Germinal center (tissue), 1 donor: ENCODE measurements around the gene GMEB1.
A peak's percentile ranks its signal among the peaks of the same experiment; 100 is the strongest.
"Not testable (repeated sequence)": the region's sequence is repeated elsewhere in the genome, so short reads cannot be mapped to it uniquely, and the experiment has no call there.

Experiments used
- DNase-seq: peaks from one replicate; pipeline ENCODE4 v3.0.0; 2012; ENCODE audit warnings: mixed read lengths, low spot score

GMEB1 gene, protein sequence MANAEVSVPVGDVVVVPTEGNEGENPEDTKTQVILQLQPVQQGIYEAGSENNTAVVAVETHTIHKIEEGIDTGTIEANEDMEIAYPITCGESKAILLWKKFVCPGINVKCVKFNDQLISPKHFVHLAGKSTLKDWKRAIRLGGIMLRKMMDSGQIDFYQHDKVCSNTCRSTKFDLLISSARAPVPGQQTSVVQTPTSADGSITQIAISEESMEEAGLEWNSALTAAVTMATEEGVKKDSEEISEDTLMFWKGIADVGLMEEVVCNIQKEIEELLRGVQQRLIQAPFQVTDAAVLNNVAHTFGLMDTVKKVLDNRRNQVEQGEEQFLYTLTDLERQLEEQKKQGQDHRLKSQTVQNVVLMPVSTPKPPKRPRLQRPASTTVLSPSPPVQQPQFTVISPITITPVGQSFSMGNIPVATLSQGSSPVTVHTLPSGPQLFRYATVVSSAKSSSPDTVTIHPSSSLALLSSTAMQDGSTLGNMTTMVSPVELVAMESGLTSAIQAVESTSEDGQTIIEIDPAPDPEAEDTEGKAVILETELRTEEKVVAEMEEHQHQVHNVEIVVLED

DNA sequence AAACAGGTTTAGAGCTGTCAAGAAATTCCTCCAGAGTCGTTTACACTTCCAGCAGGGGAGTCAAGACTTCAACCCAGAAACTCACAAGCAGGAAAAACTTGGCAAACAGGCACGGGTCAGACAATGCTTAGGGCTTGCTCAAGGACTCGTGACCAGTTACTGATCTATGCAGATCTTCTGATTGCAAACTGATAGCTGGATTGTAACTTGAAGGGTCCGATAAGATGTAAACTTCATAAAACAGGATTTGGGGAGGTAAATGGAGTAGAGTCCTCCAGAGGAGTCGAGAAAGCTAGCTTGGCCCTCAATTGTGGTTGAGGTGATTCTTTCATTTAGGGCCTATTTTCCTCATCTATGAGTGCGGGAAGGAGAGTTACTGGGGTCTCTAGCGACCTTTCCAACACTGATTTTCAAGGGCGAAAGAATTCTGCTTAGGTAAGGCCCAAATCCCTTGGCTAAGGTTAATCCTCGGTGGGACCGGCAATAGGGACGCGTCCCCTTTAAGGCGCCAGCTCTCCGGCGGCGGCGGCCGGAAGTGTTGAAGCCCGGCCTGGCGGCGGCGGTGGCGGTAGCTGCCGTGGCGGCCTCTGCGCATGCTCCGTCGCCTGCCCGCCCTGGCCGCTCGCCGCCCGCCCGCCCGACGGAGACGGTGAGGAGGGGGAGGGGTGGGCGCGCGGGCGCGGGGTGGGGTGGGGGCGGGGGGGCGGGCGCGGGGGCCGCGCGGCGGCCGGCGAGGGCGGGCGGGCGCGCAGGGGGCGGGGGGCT is at the start of gene GMEB1:
Gene GMEB1 (plus strand): TSS at position 594 of the 765 bp plus-strand sequence. CDS start 14,829 bp downstream, outside the sequence.
- peak; percentile 94 for DNase-seq

DNA sequence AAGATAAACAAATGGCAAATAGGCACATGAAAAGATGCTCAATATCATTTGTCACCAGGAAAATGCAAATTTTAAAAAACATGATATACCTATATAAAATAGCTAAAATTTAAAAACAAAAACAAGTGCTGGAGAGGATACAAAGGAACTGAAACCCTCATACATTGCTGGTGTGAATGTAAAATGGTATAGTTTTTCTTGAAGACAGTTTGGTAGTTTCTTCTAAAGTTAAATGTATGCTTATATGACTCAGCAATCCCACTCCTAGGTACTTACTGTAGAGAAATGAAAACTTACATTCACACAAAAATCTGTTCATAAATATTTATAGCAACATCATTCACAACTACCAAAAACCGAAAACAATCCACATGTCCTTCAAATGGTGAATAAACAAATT is 36.9 kb upstream of the GMEB1 start:
- DNase-seq: no peak

DNA sequence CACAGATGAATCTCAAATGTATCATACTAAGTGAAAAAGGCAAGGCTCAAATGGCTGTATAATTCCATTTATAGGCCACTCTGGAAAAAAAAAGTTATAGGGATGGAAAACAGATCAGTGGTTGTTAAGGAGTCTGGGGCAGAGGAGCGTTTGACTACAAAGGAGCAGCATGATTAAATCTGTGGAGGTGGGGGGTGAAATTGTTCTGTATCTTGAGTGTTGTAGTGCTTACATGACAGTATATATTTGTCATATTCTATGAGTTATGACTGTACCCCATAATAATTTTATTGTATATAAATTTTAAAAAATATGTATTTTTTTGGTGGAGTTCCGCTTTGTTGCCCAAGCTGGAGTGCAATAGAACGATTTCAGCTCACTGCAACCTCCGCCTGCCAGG is 36.0 kb upstream of the GMEB1 start:
- no peak for DNase-seq

DNA sequence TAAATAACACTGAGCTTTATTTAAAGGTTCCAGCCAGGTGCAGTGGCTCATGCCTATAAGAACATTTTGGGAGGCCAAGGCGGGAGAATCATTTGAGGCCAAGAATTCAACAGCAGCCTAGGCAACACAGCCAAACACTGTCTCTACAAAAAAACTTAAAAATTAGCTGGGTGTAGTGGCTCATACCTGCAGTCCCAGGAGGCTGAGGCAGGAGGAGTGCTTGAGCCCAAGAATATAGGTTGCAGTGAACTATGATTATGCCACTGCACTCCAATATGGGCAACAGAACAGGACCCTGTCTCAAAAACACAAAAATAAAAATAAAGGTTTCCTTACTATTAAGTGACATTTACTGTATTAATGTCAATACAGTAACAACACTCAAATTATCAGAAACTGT is 27.8 kb upstream of the GMEB1 start:
- no peak for DNase-seq

DNA sequence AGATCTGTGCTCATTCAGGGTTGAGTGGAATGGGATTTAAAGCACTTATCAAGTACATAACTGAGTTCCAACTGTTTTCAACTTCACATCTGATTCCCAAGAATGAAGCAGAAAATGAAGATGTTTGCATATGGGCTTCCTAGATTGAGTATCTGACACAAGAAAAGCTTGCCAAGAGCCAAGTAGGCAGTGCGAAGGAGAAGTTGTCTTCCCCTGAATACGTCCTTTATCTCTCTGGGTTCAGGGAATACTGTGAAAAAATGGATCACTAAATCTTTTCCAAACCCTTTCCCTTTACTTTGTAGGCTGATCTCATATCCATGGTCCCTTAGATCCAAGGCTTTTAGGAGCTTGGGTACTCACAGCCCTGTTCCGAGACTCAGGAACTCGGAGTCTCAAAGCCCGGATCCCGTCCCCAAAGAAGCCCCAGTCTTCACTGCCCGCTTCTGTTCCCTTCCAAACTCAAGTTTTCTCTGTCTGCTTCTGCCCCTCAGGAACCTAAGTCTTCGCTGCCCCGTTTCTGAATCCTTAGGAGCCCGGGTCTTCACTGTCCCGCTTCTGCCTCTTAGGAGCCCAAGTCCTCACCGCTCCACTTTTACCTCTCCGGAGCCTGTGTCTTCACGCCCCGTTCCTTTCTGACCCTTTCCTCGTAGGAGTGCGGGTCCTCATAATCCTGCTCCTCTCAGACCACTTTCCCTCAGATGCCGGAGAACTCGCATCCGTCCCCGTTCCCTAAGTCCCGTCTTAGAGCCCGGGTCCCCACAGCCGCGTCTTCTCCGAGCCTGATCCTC is 26.3 kb upstream of the GMEB1 start:
- peak; percentile 32 for DNase-seq

DNA sequence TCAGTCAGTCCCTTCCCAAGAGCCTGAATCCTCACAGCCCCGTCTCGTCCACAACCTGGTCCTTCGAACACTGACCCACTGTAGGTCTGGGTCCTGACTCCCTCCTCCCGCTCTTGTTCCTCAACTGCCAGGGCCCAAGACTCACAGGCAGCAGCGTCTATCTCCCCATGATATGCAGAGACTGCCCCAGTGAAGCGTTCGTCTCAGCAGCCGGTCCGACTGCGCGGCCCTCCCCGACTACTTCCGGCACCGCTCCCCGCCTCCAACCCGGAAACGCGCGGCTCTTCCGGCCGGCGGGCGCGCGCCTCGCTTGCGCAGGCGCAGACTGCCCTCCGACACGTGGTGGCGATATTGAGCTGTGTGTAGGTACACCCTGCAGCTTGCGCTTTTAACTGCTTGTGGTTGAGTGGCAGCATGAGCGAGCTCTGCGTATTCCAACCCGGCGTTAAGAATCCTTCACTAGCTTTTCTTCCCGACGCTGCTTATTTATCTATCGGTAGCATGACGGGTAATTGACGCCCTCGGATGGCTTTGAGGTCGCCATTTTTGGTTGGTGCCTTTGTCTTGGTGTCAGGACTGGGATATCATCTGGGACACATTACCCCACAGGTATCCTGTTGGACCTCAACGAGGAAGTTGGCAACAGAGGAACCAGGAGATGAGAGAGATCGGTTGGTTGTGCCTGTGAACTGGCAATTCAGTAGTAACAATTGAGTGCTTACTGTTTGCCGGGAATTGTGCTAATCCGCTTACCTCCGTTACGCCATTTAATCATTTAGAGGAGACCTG is 25.5 kb upstream of the GMEB1 start, which contains the start of gene TAF12:
Gene TAF12 (minus strand): TSS at position 221 of the 789 bp plus-strand sequence. CDS start 20,986 bp downstream, outside the sequence.
- DNase-seq: peak; percentile 93

DNA sequence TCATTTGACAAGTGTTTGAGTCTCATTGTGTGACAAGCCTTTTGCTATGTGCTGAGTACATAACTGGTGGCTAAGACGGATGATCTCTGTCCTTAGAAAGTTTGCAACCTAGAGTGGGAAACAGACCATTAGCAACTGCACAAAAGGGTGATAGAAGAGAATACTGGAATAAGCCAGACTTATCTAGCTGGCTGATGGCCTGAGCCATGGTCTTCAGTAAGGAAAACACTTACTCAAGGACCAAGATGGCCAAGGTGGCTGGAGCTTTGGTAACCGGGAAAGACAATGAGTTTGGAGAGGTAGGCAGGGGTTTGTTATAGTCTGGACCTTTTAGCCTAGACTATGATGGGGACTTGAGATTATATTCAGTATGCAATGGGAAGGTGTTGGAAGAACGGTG is 24.1 kb upstream of the GMEB1 start:
- DNase-seq: no peak

DNA sequence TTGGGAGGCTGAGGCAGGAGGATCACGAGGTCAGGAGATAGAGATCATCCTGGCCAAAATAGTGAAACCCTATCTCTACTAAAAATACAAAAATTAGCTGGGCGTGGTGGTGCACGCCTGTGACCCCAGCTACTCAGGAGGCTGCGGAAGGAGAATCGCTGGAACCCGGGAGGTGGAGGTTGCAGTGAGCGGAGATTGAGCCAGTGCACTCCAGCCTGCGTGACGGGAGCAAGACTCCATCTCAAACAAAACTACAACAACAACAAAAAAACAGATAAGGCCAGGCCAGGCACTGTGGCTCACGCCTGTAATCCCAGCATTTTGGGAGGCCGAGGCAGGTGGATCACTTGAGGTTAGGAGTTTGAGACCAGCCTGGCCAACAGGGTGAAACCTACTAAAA is 23.2 kb upstream of the GMEB1 start:
- not testable (repeated sequence) for DNase-seq

DNA sequence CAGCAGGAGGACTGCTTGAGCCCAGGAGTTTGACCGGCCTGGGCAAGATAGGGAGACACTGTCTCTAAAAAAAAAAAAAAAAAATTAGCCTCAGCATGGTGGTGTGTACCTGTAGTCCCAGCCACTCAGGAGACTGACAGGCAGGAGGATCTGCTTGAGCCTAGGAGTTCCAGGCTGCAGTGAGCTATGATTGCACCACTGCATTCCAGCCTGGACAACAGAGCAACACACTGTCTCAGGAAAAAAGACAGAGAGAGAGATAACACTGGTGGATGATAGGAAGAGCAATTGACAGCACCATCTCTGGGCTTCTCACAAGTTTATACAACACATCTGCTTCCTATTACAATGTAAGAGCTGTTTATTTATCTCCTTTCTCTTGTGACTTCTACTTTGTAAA is 22.5 kb upstream of the GMEB1 start:
- no peak for DNase-seq

DNA sequence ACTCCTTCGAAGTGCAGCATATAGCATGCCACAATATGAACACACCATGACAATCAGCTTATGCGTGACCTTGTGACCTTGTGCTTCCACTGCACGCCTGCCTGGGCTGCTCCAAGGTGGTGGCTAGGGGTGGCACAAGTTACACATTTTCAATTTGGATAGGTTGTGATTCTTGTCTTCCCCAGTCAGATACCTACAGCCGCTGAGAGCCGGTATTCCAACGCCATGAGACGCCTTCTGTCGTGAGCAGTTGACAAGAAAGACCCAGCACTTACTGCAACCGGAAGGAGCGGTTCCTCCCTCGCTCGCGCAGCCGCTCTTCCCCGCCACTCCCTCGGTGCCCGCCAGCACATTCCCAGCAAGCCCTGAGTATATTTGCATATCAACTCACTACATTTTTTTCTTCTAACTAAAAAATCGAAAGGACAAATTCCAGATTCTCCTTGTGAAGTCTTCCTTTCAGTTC is 20.5 kb upstream of the GMEB1 start:
- DNase-seq: peak; percentile 88

DNA sequence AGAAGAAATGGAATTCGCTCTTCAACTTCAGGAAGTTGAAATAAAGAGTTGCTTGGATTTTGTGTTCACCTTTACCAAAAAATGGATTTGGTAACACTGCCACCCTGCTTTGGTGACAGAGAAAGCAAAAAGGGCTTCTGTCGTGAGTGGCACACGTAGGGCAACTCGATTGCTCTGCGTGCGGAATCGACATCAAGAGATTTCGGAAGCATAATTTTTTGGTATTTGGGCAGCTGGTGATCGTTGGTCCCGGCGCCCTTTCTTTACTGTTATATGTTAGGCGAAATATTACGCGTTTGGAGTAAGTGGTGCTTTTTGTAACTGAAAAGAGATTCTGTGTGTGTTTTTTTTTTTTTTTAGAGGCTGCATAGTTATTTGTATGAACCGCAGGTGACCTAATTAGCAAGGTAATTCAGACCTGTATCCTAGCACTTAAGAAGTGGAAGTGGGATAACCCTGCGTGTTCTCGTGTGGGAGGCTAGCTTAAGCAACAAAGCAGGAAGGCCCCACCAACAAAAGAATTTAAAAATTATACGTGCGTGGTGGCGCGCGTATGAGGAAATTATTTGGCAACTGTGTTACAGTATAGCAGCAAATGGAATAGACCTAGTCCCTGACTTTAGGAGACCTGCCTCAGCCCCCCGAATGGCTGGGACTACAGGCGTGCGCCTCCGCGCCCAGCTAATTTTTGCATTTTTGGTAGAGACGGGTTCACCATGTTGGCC is 19.9 kb upstream of the GMEB1 start, which contains the start of gene RNU11:
Gene RNU11 (plus strand): TSS at position 127 of the 725 bp plus-strand sequence.
- peak; percentile 72 for DNase-seq

DNA sequence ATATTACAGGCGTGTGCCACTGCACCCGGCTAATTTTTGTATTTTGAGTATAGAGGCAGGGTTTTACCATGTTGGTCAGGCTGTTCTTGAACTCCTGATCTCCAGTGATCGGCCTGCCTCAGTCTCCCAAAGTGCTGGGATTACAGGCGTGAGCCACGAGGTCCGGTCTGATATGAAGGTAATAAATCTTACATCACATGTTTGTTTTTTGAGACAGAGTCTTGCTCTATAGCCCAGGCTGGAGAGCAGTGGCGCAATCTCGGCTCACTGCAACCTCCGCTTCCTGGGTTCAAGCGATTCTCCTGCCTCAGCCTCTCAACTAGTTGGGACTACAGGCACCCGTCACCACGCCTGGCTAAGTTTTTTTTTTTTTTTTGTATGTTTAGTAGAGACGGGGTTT is 15.5 kb upstream of the GMEB1 start:
- DNase-seq: not testable (repeated sequence)

DNA sequence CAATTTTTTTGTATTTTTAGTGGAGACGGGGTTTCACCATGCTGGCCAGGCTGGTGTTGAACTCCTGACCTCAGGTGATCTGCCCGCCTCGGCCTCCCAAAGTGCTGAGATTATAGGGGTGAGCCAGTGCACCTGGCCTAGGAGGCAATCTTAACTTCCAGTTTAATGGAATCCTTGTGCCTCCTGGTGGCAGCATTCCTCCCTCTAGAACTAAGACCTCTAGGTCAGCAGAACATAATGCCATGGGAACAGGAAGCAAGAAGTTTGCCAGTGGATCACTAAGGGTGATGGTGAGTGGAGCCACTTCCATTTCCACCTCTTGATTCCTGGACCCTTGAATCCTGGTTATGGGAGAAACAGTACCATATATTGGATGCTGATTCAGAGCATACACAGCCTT is 14.7 kb upstream of the GMEB1 start:
- not testable (repeated sequence) for DNase-seq

DNA sequence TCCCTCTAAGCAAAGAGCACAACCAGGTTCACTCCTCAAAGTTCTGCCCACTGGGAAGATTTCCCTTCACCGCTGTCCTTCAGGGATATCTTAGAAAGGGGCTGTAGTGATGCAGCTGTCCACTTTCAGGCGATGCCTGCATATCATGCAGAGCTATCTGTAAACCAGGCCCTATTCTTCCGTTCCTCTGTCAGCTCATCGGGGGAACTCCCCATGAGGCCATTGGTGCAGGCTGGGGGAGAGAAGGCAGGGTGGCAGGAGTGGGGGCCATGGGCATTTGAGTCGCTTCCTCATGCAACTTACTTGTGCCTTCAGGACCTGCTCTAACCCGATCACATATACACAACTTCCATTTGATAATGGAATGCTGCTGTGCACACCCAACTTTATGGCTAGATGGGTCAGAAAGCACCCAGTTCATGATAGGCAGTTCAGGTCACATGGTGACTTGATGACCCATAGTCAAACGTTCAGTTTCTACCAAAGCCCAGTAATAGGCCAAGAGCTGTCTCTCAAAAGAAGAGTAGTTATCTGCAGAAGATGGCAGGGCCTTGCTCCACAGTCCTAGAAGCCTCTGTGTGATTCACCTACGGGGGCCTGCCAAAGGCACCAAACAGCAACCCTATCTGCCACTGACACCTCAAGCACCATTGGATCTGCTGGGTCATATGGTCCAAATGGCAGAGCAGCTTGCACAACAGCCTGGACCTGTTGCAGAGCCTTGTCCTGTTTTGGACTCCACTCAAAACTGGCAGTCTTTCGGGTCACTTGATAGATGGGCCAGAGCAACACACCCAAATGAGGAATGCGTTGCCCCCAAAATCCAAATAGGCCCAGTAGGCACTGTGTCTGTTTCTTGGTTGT is 12.9 kb upstream of the GMEB1 start:
- DNase-seq: not testable (repeated sequence)

DNA sequence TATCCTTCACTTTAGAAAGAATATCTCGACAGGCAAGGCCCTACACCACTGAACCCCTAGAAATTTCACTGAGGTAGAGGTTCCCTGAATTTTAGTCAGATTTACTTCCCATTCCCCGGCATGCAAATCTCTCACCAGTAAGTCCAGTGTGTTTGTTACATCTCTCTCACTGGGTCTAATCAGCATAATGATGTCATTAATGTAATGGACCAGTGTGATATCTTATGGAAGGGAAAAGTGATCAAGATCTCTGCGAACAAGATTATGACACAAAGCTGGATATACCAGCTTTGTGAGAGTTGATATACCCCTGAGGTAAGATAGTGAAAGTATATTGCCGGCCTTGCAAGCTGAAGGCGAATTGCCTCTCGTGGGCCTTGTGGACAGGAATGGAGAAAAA is 12.2 kb upstream of the GMEB1 start:
- DNase-seq: no peak

DNA sequence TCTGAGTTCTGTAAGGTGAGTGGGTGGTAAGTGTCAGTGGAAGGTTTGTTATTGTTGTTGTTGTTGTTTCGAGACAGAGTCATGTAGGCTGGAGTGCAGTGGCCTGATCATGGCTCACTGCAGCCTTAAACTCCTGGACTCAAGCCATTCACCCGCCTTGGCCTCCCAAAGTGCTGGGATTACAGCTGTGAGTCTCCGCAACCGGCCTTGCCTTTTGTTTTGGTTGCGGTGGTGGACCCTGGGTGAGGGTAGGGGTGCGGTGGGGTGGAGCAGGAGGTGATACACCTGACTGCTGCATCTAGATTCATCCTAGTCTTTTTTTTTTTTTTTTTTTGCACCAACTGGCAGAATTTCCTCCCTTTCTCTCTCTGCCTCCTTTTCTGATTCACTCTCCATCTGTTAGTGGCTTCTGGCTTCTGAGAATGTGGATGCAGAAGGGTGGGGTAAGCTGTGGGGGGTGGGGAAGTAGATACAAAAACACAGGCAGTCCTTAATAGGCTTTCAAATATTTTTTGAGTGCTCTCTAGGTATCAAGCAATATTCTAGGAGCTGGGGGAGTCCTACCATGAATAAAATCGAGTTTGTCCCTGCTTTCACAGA is 4.6 kb upstream of the GMEB1 start:
- DNase-seq: no peak

DNA sequence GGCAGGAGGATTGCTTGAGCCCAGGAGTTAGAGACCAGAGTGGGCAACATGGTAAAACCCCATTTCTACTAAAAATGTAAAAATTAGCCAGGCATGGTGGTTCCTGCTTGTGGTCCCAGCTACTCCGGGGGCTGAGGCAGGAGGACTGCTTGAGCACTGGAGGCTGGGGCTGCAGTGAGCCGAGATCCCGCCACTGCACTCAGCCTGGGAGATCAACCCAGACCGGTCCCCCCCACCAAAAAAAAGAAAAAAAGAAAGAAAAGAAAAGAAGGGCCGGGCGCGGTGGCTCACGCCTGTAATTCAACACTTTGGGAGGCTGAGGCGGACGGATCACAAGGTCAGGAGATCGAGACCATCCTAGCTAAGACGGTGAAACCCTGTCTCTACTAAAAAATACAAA is 1.8 kb upstream of the GMEB1 start:
- no peak for DNase-seq

DNA sequence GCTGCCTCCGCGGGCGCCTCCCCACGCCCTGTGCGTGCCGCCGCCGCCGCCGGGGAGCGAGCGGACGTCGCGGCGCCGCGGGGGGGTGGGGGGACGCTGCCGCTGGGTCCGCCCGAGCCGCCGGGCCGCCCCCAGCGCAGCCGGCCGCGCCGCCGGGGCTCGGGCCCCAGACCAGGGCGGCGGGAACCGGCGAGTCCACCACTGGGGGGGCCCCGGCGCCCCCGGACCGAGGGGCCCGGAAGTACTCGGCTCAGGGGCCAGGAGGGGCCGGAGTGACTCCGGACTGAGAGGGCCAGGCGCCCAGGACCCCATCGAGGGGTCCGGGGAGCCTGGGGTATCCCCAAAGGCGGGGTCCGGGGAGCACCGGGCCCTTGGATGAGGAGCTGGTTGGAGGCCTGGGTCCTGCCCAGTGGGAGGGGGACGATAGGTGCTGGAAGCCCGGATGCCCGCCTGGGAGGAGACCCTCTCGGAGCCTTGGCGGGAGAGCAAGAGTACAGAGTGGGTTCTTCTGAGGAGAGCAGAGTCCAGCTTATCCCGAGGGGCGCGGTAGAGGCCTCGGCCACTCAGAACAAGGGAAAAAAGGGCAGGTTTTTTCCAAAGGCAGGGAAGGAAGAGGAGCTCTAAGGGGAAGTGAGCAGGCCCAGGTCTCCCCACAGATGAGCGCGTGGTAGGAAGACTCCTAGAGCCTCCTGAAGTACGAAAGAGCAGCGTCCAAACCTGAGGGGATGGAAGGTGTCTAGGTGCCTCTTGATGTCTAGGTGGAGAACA is 556 bp downstream of the GMEB1 start:
- DNase-seq: peak; percentile 90
